ENCODE results near the gene GPR33. TPM values are rescaled to one million over a fixed set of nuclear protein-coding genes. Genes with fewer than 3 reads are reported as not detected.

Gene GPR33
- total and polyA plus RNA-seq, 8 donors, result not detected

DNA sequence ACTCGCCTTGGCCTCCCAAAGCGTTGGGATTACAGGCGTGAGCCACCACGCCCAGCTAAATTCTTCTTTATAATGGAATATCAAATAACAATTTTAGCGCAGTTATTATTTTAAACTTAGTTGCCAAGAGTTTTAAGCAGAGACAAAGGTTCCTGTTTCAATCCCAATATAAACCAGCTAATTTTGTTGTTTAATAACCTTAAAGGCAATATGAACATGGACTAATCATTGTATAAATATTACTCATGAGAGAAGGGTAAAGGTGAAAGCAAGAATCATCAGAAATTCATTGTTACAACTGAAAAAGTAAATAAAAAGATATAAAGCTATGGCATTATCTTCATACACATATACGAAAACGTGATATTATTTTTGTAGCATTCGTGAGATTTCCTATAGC lies 38.7 kb downstream of the GPR33 start:
- no peaks in the 10 kb centered on the region for H3K9me3 ChIP-seq

DNA sequence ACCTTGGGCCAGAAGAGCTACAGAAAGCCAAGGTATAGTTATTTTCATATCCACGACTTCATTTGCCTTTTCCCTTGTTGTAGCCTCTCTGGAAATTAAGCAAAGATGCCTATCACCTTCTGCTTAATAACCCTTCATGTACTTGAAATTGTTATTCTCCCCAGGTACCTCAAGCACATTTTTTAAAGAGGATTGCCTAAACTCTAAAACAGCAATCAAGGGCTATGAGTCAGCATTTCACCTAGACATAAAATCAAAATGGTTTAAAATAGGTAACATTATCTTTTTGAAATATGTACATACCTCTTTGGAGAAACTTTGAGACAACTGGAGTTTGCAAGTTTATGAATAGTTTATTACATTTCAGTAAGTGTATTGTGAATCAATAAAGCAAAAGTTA lies 42.1 kb downstream of the GPR33 start:
- Histone ChIP-seq H3K36me3 (peaks cover 0 to 21% (median 14%) of the 10 kb centered on the region in 4 donors), H3K4me1 (peaks cover 0 to 32% (median 16%) of the 10 kb centered on the region in 4 donors), H3K27me3 (no peaks in the 10 kb centered on the region), H3K4me3 (no peak overlapping the region), H3K9me3 (no peaks in the 10 kb centered on the region), H3K27ac (no peak overlapping the region)
- no peak for DNase-seq
- intact Hi-C loops (cut with DNase I; ENCODE audit: low total_unique reads), result no loop called here
- WGBS, 5 donors, result 78 to 86% (median 83%) methylated on average over 1 of the region's 1 CpG
- TF ChIP-seq EP300 (IDR thresholded peaks at IDR 0.05) (no peak), POLR2AphosphoS5 (IDR thresholded peaks at IDR 0.05) (no peak), POLR2A (IDR thresholded peaks at IDR 0.05) (no peak)
- TF ChIP-seq, protein P1, sequence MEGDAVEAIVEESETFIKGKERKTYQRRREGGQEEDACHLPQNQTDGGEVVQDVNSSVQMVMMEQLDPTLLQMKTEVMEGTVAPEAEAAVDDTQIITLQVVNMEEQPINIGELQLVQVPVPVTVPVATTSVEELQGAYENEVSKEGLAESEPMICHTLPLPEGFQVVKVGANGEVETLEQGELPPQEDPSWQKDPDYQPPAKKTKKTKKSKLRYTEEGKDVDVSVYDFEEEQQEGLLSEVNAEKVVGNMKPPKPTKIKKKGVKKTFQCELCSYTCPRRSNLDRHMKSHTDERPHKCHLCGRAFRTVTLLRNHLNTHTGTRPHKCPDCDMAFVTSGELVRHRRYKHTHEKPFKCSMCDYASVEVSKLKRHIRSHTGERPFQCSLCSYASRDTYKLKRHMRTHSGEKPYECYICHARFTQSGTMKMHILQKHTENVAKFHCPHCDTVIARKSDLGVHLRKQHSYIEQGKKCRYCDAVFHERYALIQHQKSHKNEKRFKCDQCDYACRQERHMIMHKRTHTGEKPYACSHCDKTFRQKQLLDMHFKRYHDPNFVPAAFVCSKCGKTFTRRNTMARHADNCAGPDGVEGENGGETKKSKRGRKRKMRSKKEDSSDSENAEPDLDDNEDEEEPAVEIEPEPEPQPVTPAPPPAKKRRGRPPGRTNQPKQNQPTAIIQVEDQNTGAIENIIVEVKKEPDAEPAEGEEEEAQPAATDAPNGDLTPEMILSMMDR (IDR thresholded peaks at IDR 0.05), result no peak

More for the DNA sequence above, 38.7 kb downstream of the GPR33 start:
- H3K27me3 ChIP-seq, result no peaks in the 10 kb centered on the region
- TF ChIP-seq, protein P1 (IDR thresholded peaks at IDR 0.05), result no peak
- no peak for TF ChIP-seq POLR2AphosphoS5 (IDR thresholded peaks at IDR 0.05)
- no peak for TF ChIP-seq EP300 (IDR thresholded peaks at IDR 0.05)
- TF ChIP-seq POLR2A (IDR thresholded peaks at IDR 0.05), result no peak
- H3K36me3 ChIP-seq, result peaks cover 12 to 45% (median 36%) of the 10 kb centered on the region in 4 donors
- H3K27ac ChIP-seq, result no peak overlapping the region
- H3K4me3 ChIP-seq, result no peak overlapping the region
- intact Hi-C loops (cut with DNase I; ENCODE audit: low total_unique reads), result no loop called here
- peaks cover 0 to 22% (median 10%) of the 10 kb centered on the region in 4 donors for H3K4me1 ChIP-seq
- no peak for DNase-seq
- 54 to 76% (median 64%) methylated on average over 8 of the region's 8 CpGs for WGBS, 5 donors

DNA sequence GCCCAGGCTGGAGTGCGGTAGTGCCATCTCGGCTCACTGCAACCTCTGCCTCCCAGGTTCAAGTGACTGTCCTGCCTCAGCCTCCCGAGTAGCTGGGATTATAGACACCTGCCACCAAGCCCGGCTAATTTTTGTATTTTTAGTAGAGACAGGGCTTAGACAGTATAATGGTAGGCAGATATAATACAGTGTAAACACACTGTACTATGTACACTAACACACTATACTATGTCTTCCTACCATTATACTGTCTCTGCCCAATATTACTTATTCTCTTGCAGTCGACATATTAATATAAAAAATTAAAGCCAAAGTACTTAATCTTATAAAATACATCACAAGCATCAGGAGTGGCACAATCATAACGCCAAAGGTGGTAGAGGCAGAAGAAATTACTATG lies 45.6 kb downstream of the GPR33 start:
- H3K27ac ChIP-seq, result peak overlapping the region in 1 of 5 donors; percentile 23
- H3K4me1 ChIP-seq, result peaks cover 0 to 17% (median 10%) of the 10 kb centered on the region in 4 donors
- no peaks in the 10 kb centered on the region for H3K27me3 ChIP-seq
- no peak for TF ChIP-seq POLR2A (IDR thresholded peaks at IDR 0.05)
- no peak for TF ChIP-seq EP300 (IDR thresholded peaks at IDR 0.05)
- TF ChIP-seq, protein P1 (IDR thresholded peaks at IDR 0.05), result no peak
- no peak for TF ChIP-seq POLR2AphosphoS5 (IDR thresholded peaks at IDR 0.05)
- DNase-seq, result no peak
- WGBS, 5 donors, result 81 to 87% (median 85%) methylated on average over 6 of the region's 6 CpGs
- intact Hi-C loops (cut with DNase I; ENCODE audit: low total_unique reads), result no loop called here
- no peaks in the 10 kb centered on the region for H3K9me3 ChIP-seq
- peaks cover 0 to 8% (median 4%) of the 10 kb centered on the region in 4 donors for H3K36me3 ChIP-seq
- H3K4me3 ChIP-seq, result no peak overlapping the region

DNA sequence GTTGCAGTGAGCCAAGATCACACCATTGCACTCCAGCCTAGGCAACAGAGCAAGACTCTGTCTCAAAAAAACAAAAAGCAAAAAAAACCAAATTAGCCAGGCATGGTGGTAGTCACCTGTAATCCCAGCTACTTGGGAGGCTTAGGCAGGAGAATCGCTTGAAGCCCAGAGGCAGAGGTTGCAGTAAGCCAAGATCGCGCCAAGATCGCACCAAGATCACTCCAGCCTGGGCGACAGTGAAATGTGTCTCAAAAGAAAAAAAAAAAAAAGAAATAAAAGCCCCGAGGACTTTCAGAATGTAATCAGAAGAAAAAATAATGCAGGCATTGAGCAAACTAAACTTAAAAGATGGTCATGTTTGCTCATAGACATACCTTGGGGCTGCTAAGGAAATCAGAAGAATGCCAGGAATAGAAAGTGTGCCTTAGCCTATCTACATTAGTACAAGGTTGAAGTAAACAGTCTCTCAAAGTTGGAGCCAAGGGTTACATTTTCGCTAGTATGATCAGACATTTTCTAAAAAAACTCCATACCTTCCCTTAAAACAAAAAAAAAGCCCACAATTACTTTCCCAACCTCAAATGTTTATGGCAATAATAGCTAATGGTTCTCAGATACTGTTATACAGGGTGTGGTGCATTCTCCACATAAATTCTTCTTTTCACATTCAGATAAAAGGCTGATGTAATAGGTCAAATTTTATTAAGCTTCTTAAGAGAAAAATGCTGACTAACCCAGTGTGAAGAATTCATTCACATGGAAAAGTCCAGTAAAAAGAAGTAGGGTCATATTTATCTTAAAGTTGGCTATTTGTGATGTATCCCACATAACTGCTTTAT lies 46.3 kb downstream of the GPR33 start:
- Histone ChIP-seq H3K9me3 (no peaks in the 10 kb centered on the region), H3K27ac (peak overlapping the region in 3 of 5 donors; percentile 1 to 56 (median 41)), H3K36me3 (peaks cover 0 to 2% (median 0%) of the 10 kb centered on the region in 4 donors), H3K27me3 (no peaks in the 10 kb centered on the region), H3K4me1 (peaks cover 0 to 17% (median 10%) of the 10 kb centered on the region in 4 donors), H3K4me3 (no peak overlapping the region)
- TF ChIP-seq, protein P1 (IDR thresholded peaks at IDR 0.05), result no peak
- no peak for TF ChIP-seq EP300 (IDR thresholded peaks at IDR 0.05)
- TF ChIP-seq POLR2A (IDR thresholded peaks at IDR 0.05), result no peak
- no peak for TF ChIP-seq POLR2AphosphoS5 (IDR thresholded peaks at IDR 0.05)
- WGBS, 5 donors, result 38 to 62% (median 45%) methylated on average over 6 to 7 of the region's 7 CpGs
- peak in 1 of 2 donors; percentile 26 for DNase-seq
- intact Hi-C loops (cut with DNase I; ENCODE audit: low total_unique reads), result no loop called here
